ENCODE measurements around the gene BAG2.
A peak's percentile ranks its signal among the peaks of the same experiment; 100 is the strongest.

Gene BAG2

DNA sequence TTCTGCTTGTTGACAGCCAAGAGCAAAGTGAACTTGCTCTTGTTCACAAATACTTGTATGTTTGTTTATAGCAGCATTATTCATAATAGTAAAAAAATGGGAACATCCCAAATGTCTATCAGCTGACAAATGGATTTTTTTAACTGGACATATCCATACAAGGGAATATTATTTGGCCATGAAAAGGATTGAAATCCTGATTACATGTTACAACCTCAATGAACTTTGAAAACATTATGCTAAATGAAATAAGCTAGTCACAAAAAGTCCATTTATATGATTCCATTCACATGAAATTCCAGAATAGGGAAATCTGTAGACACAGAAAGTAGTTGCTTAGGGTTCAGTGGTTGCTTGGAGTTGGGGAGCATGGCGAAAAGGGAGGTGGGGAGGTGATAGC, 28.4 kb upstream of the BAG2 start:
- H3K9me3 ChIP-seq (ENCODE audit: control insufficient read depth, low read length) = no peaks in the 10 kb centered on the region
- H3K36me3 ChIP-seq (ENCODE audit: control insufficient read depth, insufficient read depth, low read length) = peaks cover 43% of the 10 kb centered on the region
- no peak overlapping the region for H3K27ac ChIP-seq (ENCODE audit: low read depth, low read length, severe bottlenecking)
- no peaks in the 10 kb centered on the region for H3K4me1 ChIP-seq (ENCODE audit: control insufficient read depth, insufficient read depth, low read length, poor library complexity, severe bottlenecking)
- no peak overlapping the region for H3K4me3 ChIP-seq (ENCODE audit: extremely low read depth, insufficient read depth, low read length, poor library complexity, severe bottlenecking)
- WGBS, 2 experiments (ENCODE audit: insufficient coverage in 2 of 2) = no CpG with 5 or more reads among the region's 1 CpG

GRCh38 chr6:57147401-57147800, 24.7 kb upstream of the BAG2 start:
- H3K4me1 ChIP-seq (ENCODE audit: control insufficient read depth, insufficient read depth, low read length, poor library complexity, severe bottlenecking) = no peaks in the 10 kb centered on the region
- H3K9me3 ChIP-seq (ENCODE audit: control insufficient read depth, low read length) = no peaks in the 10 kb centered on the region
- H3K27ac ChIP-seq (ENCODE audit: low read depth, low read length, severe bottlenecking) = no peak overlapping the region
- H3K36me3 ChIP-seq (ENCODE audit: control insufficient read depth, insufficient read depth, low read length) = peaks cover 48% of the 10 kb centered on the region
- H3K4me3 ChIP-seq (ENCODE audit: extremely low read depth, insufficient read depth, low read length, poor library complexity, severe bottlenecking) = no peak overlapping the region
- 96 to 100% methylated on average over 4 to 5 of the region's 5 CpGs for WGBS, 2 experiments (ENCODE audit: insufficient coverage in 2 of 2)

GRCh38 chr6:57147955-57148858, 23.9 kb upstream of the BAG2 start:
- WGBS, 2 experiments (ENCODE audit: insufficient coverage in 2 of 2) = 100% methylated on average over 3 to 4 of the region's 7 CpGs
- peaks cover 55% of the 10 kb centered on the region for H3K36me3 ChIP-seq (ENCODE audit: control insufficient read depth, insufficient read depth, low read length)
- no peak overlapping the region for H3K4me3 ChIP-seq (ENCODE audit: extremely low read depth, insufficient read depth, low read length, poor library complexity, severe bottlenecking)
- no peaks in the 10 kb centered on the region for H3K9me3 ChIP-seq (ENCODE audit: control insufficient read depth, low read length)
- H3K27ac ChIP-seq (ENCODE audit: low read depth, low read length, severe bottlenecking) = no peak overlapping the region
- H3K4me1 ChIP-seq (ENCODE audit: control insufficient read depth, insufficient read depth, low read length, poor library complexity, severe bottlenecking) = no peaks in the 10 kb centered on the region

DNA sequence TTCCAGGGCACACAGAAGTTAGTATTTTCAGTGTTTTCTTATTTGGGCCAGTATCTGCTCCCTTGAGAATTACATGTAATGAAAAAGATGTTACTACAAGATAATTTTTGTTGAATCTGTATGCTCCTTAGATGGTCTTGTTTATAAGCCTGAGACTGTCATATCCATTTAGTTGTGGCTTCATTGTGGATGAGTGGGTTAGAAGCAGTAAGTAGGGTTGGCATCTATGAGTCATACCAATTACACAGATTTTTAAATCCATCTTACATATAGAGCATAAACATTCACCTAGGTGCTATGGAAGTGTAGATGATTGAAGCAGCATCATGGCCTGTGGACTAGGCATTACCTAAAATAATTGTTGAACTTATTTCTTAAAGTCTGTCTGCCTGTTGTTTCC, 13.5 kb upstream of the BAG2 start:
- Histone ChIP-seq H3K36me3 (ENCODE audit: control insufficient read depth, insufficient read depth, low read length) (peaks cover 45% of the 10 kb centered on the region), H3K4me3 (ENCODE audit: extremely low read depth, insufficient read depth, low read length, poor library complexity, severe bottlenecking) (no peak overlapping the region), H3K9me3 (ENCODE audit: control insufficient read depth, low read length) (no peaks in the 10 kb centered on the region), H3K4me1 (ENCODE audit: control insufficient read depth, insufficient read depth, low read length, poor library complexity, severe bottlenecking) (no peaks in the 10 kb centered on the region), H3K27ac (ENCODE audit: low read depth, low read length, severe bottlenecking) (no peak overlapping the region)

- no peaks in the 10 kb centered on the region for H3K4me1 ChIP-seq (ENCODE audit: control insufficient read depth, insufficient read depth, low read length, poor library complexity, severe bottlenecking)
- H3K4me3 ChIP-seq (ENCODE audit: extremely low read depth, insufficient read depth, low read length, poor library complexity, severe bottlenecking) = no peak overlapping the region
- H3K27ac ChIP-seq (ENCODE audit: low read depth, low read length, severe bottlenecking) = no peak overlapping the region
- H3K36me3 ChIP-seq (ENCODE audit: control insufficient read depth, insufficient read depth, low read length) = peaks cover 41% of the 10 kb centered on the region
- H3K9me3 ChIP-seq (ENCODE audit: control insufficient read depth, low read length) = no peaks in the 10 kb centered on the region
- WGBS, 2 experiments (ENCODE audit: insufficient coverage in 2 of 2) = no CpG with 5 or more reads among the region's 2 CpGs
Measured at GRCh38 chr6:57159127-57159526, 13.0 kb upstream of the BAG2 start.

DNA sequence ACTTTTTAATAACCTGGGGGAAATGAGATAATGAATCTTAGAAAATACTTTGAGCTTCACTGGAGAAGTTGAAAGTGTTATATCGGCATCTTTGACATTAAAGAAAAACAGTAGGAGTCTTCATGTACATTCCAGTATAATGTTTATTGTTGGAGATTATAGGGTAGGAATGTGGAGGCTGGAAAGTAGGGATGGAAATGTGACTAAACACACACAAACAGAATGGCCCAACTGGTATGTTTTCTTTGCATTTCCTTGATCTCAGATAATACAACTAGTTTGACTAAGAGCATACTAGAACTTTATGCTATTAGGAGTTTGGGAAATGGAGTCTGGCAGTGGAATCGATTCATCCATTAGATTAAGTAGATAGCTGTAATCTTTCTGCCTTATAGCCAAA, 10.1 kb upstream of the BAG2 start:
- WGBS, 2 experiments (ENCODE audit: insufficient coverage in 2 of 2) = 100% methylated on average over 1 of the region's 2 CpGs; no CpG with 5 or more reads in 1 of the 2 experiments

DNA sequence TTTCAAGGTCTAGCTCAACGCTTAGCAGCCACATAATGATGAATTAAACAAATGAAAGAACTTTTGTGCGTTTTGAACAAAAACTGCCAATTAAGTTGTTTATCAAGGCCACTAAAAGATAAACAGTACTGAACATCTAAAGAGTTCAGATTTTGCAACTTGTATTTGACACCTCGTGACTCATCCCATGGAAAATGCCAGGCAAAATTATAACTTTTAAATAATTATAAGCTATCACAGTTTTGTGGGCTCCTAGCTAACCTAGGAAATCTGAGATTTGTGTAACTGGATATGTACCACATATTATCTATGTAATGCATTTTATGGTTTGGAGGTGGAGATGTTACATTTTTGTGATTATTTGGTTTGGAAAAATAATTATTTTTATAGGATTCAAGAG, 9.6 kb upstream of the BAG2 start:
- WGBS, 2 experiments (ENCODE audit: insufficient coverage in 2 of 2) = 100% methylated on average over 1 to 2 of the region's 3 CpGs
- Histone ChIP-seq H3K27ac (ENCODE audit: low read depth, low read length, severe bottlenecking) (no peak overlapping the region), H3K4me3 (ENCODE audit: extremely low read depth, insufficient read depth, low read length, poor library complexity, severe bottlenecking) (no peak overlapping the region), H3K36me3 (ENCODE audit: control insufficient read depth, insufficient read depth, low read length) (peaks cover 35% of the 10 kb centered on the region), H3K9me3 (ENCODE audit: control insufficient read depth, low read length) (no peaks in the 10 kb centered on the region), H3K4me1 (ENCODE audit: control insufficient read depth, insufficient read depth, low read length, poor library complexity, severe bottlenecking) (no peaks in the 10 kb centered on the region)

More for the DNA sequence above, 10.1 kb upstream of the BAG2 start:
- no peak overlapping the region for H3K27ac ChIP-seq (ENCODE audit: low read depth, low read length, severe bottlenecking)
- H3K4me3 ChIP-seq (ENCODE audit: extremely low read depth, insufficient read depth, low read length, poor library complexity, severe bottlenecking) = no peak overlapping the region
- H3K36me3 ChIP-seq (ENCODE audit: control insufficient read depth, insufficient read depth, low read length) = peaks cover 33% of the 10 kb centered on the region
- H3K4me1 ChIP-seq (ENCODE audit: control insufficient read depth, insufficient read depth, low read length, poor library complexity, severe bottlenecking) = no peaks in the 10 kb centered on the region
- no peaks in the 10 kb centered on the region for H3K9me3 ChIP-seq (ENCODE audit: control insufficient read depth, low read length)

GRCh38 chr6:57163956-57164355, 8.2 kb upstream of the BAG2 start:
- Histone ChIP-seq H3K4me1 (ENCODE audit: control insufficient read depth, insufficient read depth, low read length, poor library complexity, severe bottlenecking) (no peaks in the 10 kb centered on the region), H3K4me3 (ENCODE audit: extremely low read depth, insufficient read depth, low read length, poor library complexity, severe bottlenecking) (no peak overlapping the region), H3K9me3 (ENCODE audit: control insufficient read depth, low read length) (no peaks in the 10 kb centered on the region), H3K27ac (ENCODE audit: low read depth, low read length, severe bottlenecking) (no peak overlapping the region), H3K36me3 (ENCODE audit: control insufficient read depth, insufficient read depth, low read length) (peaks cover 37% of the 10 kb centered on the region)
- no CpG with 5 or more reads among the region's 2 CpGs for WGBS, 2 experiments (ENCODE audit: insufficient coverage in 2 of 2)

DNA sequence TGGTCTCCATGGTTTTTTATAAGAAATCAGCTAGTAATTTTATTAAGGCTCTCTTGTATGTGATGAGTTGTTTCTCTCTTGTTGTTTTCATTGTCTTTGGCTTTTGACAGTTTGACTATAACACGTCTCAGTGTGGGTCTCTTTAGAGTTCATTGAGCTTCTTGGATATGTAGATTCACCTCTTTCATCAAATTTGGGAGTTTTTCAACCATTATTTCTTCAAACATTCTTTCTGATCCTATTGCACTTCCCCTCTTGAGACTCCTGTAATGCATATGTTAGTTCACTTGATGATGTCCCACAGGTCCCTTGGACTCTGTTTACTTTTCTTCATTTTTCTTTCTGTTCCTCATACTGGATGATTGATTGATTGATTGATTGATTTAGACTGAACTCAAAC, 7.0 kb upstream of the BAG2 start:
- Histone ChIP-seq H3K4me1 (ENCODE audit: control insufficient read depth, insufficient read depth, low read length, poor library complexity, severe bottlenecking) (no peaks in the 10 kb centered on the region), H3K4me3 (ENCODE audit: extremely low read depth, insufficient read depth, low read length, poor library complexity, severe bottlenecking) (no peak overlapping the region), H3K9me3 (ENCODE audit: control insufficient read depth, low read length) (no peaks in the 10 kb centered on the region), H3K27ac (ENCODE audit: low read depth, low read length, severe bottlenecking) (no peak overlapping the region), H3K36me3 (ENCODE audit: control insufficient read depth, insufficient read depth, low read length) (peaks cover 36% of the 10 kb centered on the region)
- no CpG with 5 or more reads among the region's 1 CpG for WGBS, 2 experiments (ENCODE audit: insufficient coverage in 2 of 2)

GRCh38 chr6:57173056-57173885, 1.1 kb downstream of the BAG2 start:
- peak overlapping the region; percentile 67 for H3K4me3 ChIP-seq (ENCODE audit: extremely low read depth, insufficient read depth, low read length, poor library complexity, severe bottlenecking)
- H3K36me3 ChIP-seq (ENCODE audit: control insufficient read depth, insufficient read depth, low read length) = peaks cover 10% of the 10 kb centered on the region
- peak overlapping the region; percentile 85 for H3K27ac ChIP-seq (ENCODE audit: low read depth, low read length, severe bottlenecking)
- no peaks in the 10 kb centered on the region for H3K4me1 ChIP-seq (ENCODE audit: control insufficient read depth, insufficient read depth, low read length, poor library complexity, severe bottlenecking)
- H3K9me3 ChIP-seq (ENCODE audit: control insufficient read depth, low read length) = no peaks in the 10 kb centered on the region
- 6 to 8% methylated on average over 8 to 13 of the region's 19 CpGs for WGBS, 2 experiments (ENCODE audit: insufficient coverage in 2 of 2)

Data from mesodermal cell (in vitro differentiated cells).